HTR-8/SVneo (cell line): ENCODE results near the gene MPP7.
A peak's percentile ranks its signal among the peaks of the same experiment; 100 is the strongest.

Experiments used
- DNase-seq: peaks from one replicate; pipeline ENCODE4 v3.0.0; 2011; ENCODE audit warnings: low spot score, mixed read lengths; ENCODE audit not compliant: insufficient read length
- FAIRE-seq: peaks from 2 replicates; lab custom pipeline; 2011; peaks lifted over from hg19 to GRCh38; lab: Jason Lieb, UNC

Gene MPP7

DNA sequence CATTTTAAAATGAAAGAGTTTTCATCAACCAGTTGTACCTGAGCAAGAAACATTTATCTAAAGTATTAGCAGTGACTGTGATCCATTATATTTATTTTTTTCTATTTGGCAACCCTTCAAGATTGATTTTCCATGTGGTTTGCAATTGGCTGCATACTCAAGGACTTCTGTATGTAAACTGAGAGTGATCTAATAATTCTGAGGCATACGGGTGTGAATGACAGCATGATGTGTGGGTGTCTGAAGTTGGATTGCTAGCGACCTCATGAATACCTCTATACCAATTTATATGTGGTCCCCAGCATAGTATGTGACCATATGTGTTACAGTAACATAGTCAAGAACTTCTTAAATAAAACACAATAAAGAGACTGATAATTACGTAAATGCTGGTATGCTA lies 8.2 kb upstream of the MPP7 start:
- DNase-seq (no peak), FAIRE-seq (no peak)

DNA sequence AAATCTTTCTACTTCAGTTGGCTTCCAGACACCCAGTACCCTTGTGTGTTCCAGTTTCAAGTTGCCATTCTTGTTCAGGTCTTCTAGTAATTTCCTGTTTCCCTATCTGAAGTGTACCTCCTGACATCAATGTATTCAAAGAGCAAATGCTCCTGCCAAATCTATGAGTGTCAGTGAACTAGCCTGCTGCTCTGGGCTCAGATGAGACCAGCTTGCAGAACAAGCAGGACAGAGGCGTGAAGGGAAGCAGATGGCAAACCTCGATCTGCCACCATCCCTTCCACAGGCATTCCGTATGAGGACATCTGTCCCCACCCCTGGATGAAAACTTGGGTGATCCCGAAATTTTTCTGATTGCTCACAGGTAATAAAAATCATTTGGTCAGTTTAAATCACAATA lies 4.4 kb upstream of the MPP7 start:
- DNase-seq (no peak), FAIRE-seq (no peak)

GRCh38 chr10:28305553-28305952 lies 2.7 kb upstream of the MPP7 start:
- DNase-seq (no peak), FAIRE-seq (no peak)

GRCh38 chr10:28304032-28304571 lies 1.2 kb upstream of the MPP7 start:
- FAIRE-seq (no peak), DNase-seq (no peak)

DNA sequence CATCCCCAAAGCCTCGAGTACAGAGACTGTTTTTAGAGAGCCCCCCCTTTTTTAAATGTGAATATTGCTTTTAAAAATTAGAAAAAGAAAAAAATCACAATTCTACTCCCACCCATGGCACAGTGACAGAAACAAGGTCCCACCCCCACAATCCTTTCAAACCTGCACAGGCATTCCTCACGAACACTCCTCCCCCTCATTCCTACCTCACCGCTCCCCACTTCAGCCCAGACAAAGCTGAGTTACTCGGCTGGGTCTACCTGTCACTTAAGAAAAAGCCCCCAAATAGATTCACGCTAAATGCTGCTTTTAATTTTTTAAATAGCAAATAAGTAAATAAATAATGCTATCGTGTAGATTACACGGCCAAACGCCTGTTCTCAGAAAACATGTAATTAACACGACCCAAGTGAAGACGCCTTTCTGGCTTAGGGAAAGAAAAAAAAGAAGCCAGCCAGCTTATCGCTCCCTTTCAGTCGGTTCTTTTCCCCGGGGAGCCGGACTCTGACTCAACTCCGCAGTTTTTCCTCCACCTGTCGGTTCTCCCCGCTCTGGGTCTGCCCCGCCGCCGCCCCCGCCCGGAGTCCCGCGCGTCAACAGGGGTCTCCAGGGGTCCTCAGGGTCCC lies 739 bp downstream of the MPP7 start:
- FAIRE-seq (no peak), DNase-seq (no peak)

- FAIRE-seq (no peak), DNase-seq (no peak)
Observed at GRCh38 chr10:28300027-28300426, 2.8 kb downstream of the MPP7 start.

DNA sequence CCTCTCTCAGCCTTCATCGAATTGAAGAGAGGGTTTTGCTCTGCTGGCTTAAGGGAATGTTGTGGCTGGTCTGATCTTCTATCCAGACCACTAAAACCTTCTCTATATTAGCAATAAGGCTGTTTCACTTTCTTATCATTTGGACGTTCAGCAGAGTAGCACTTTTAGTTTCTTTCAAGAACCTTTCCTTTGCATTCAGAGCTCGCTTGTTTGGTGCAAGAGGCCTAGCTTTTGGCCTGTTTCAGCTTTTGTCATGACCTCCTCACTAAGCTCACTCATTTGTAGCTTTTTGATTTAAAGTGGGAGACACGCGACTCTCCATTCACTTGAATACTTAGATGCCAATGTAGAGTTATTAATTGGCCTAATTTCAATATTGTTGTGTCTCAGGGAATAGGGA lies 3.9 kb downstream of the MPP7 start:
- no peak for DNase-seq

GRCh38 chr10:28296023-28296422 lies 6.8 kb downstream of the MPP7 start:
- no peak for FAIRE-seq
- no peak for DNase-seq

More for the DNA sequence above, 3.9 kb downstream of the MPP7 start:
- no peak for FAIRE-seq

DNA sequence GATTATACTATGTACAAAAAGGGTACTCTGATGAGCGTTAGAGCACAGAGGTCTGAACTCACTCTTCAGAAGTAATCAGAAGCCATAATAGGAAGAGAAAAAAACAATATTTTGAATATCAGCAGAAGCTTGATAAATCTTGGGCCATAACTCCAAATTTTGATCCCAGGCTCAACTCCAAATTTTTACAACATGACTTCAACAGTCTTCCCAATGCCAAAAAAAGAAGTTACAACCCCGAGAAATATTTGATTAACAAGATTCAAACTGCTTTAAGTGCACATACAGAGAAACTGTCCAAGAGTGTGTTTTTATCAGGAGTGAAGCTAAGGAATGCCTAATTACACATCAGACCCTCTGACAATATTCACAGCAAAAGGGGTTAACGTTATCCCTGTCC lies 7.5 kb downstream of the MPP7 start:
- FAIRE-seq (no peak), DNase-seq (no peak)

GRCh38 chr10:28294809-28295208 lies 8.1 kb downstream of the MPP7 start:
- DNase-seq (no peak), FAIRE-seq (no peak)

GRCh38 chr10:28294169-28294532 lies 8.7 kb downstream of the MPP7 start:
- DNase-seq, result no peak
- no peak for FAIRE-seq

GRCh38 chr10:28293236-28294168 lies 9.4 kb downstream of the MPP7 start:
- no peak for DNase-seq
- no peak for FAIRE-seq

GRCh38 chr10:28291881-28292297 lies 11.0 kb downstream of the MPP7 start:
- FAIRE-seq, result peak; percentile 16
- DNase-seq, result peak; percentile 35

DNA sequence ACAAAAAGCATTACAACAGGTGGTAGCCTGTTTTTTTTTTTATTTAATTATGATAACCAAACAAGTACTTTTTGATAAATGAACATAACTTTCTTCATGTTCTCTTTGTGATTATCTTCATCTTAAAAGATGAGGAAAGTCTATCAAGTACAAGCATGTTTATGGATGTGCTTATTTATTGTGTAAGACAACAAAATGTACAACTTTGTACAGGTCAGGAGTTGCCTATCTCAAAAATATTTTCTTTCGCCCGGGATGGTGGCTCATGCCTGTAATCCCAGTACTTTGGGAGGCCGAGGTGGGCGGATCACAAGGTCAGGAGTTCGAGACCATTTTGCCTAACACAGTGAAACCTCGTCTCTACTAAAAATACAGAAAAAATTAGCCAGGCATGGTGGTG lies 17.0 kb downstream of the MPP7 start:
- no peak for FAIRE-seq

GRCh38 chr10:28284126-28284525 lies 18.7 kb downstream of the MPP7 start:
- no peak for FAIRE-seq

More for the DNA sequence above, 17.0 kb downstream of the MPP7 start:
- DNase-seq, result no peak

GRCh38 chr10:28283251-28283650 lies 19.6 kb downstream of the MPP7 start:
- FAIRE-seq (no peak), DNase-seq (no peak)

More at GRCh38 chr10:28284126-28284525, 18.7 kb downstream of the MPP7 start:
- no peak for DNase-seq

GRCh38 chr10:28282336-28282735 lies 20.5 kb downstream of the MPP7 start:
- DNase-seq (no peak), FAIRE-seq (no peak)

GRCh38 chr10:28281726-28282315 lies 21.0 kb downstream of the MPP7 start:
- no peak for DNase-seq
- no peak for FAIRE-seq

DNA sequence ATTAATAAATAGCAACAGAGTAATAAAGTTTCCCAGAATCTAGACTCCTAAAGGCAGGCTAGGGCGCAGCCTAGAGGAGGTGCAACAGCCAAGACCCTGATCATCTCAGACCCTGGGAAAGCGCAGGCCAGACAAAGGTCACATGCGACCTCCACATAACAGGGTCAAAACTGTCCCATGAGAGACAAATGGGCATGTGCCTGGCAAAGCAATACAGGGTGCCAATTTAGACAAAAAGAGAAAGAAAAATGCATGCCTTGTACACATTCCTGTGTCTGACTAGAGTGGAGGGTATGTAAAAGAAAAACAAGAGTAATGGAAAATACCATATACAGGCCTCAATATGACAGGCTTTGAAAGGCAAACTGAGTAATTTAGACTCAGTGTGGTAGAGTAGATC lies 22.2 kb downstream of the MPP7 start:
- DNase-seq (no peak), FAIRE-seq (no peak)

- no peak for DNase-seq
- no peak for FAIRE-seq
Observed at GRCh38 chr10:28279878-28280277, 23.0 kb downstream of the MPP7 start.

GRCh38 chr10:28278842-28279241 lies 24.0 kb downstream of the MPP7 start:
- FAIRE-seq, result no peak

More at GRCh38 chr10:28278842-28279241, 24.0 kb downstream of the MPP7 start:
- no peak for DNase-seq
